ENCODE results near the gene PITPNC1. TPM values are rescaled to one million over a fixed set of nuclear protein-coding genes. Genes with fewer than 3 reads are reported as not detected.

Gene PITPNC1
- polyA plus RNA-seq, 1 donor from 2014 or later: 18.8 TPM

- H3F3A ChIP-seq (ENCODE audit: insufficient read depth, low read length, poor library complexity, severe bottlenecking): no peaks in the 10 kb centered on the region
- H3K9me3 ChIP-seq (ENCODE audit: low read length): no peaks in the 10 kb centered on the region
- H3K4me3 ChIP-seq (ENCODE audit: low read length): no peak overlapping the region
- no peak overlapping the region for H3K27ac ChIP-seq (ENCODE audit: low read length)
- H3K36me3 ChIP-seq (ENCODE audit: insufficient read depth, low read length): no peaks in the 10 kb centered on the region
- TF ChIP-seq REST (IDR thresholded peaks at IDR 0.05; ENCODE audit: borderline replicate concordance) (no peak), EP300 (conservative IDR thresholded peaks at IDR 0.05; ENCODE audit: poor library complexity, severe bottlenecking) (no peak)
- H3K9ac ChIP-seq (ENCODE audit: low read length): no peak overlapping the region
- no peaks in the 10 kb centered on the region for H3K79me2 ChIP-seq (replicated peaks; ENCODE audit: insufficient read depth, low read length)
- no peak overlapping the region for H3K4me2 ChIP-seq (ENCODE audit: low read length)
- no peaks in the 10 kb centered on the region for H3K9me2 ChIP-seq (ENCODE audit: insufficient read depth, low read length)
- no peaks in the 10 kb centered on the region for H4K20me1 ChIP-seq (ENCODE audit: insufficient read depth)
- no peaks in the 10 kb centered on the region for H3K27me3 ChIP-seq (ENCODE audit: insufficient read depth, low read depth, low read length)
- H2AFZ ChIP-seq (ENCODE audit: low read depth, low read length): no peak overlapping the region
Measured at GRCh38 chr17:67638871-67639270, 261.8 kb downstream of the PITPNC1 start.

GRCh38 chr17:67639555-67639954, 262.5 kb downstream of the PITPNC1 start:
- Histone ChIP-seq H4K20me1 (ENCODE audit: insufficient read depth) (no peaks in the 10 kb centered on the region), H3K9me2 (ENCODE audit: insufficient read depth, low read length) (no peaks in the 10 kb centered on the region), H3K79me2 (replicated peaks; ENCODE audit: insufficient read depth, low read length) (no peaks in the 10 kb centered on the region), H3F3A (ENCODE audit: insufficient read depth, low read length, poor library complexity, severe bottlenecking) (no peaks in the 10 kb centered on the region), H3K9me3 (ENCODE audit: low read length) (no peaks in the 10 kb centered on the region), H3K4me2 (ENCODE audit: low read length) (no peak overlapping the region), H3K4me3 (ENCODE audit: low read length) (no peak overlapping the region), H3K9ac (ENCODE audit: low read length) (no peak overlapping the region), H2AFZ (ENCODE audit: low read depth, low read length) (no peak overlapping the region), H3K27ac (ENCODE audit: low read length) (no peak overlapping the region), H3K36me3 (ENCODE audit: insufficient read depth, low read length) (no peaks in the 10 kb centered on the region), H3K27me3 (ENCODE audit: insufficient read depth, low read depth, low read length) (no peaks in the 10 kb centered on the region)
- no peak for TF ChIP-seq POLR2AphosphoS5 (IDR thresholded peaks at IDR 0.05)
- no peak for TF ChIP-seq CTCF (IDR thresholded peaks at IDR 0.05; ENCODE audit: poor library complexity, severe bottlenecking)
- no peak for TF ChIP-seq EZH2 (IDR thresholded peaks at IDR 0.05; ENCODE audit: borderline replicate concordance, insufficient read depth, low read length, poor library complexity, severe bottlenecking)
- no peak for TF ChIP-seq RAD21 (conservative IDR thresholded peaks at IDR 0.05)
- no peak for TF ChIP-seq TAF1 (IDR thresholded peaks at IDR 0.05; ENCODE audit: low read depth)
- TF ChIP-seq REST (IDR thresholded peaks at IDR 0.05; ENCODE audit: borderline replicate concordance): no peak
- no peak for TF ChIP-seq EP300 (conservative IDR thresholded peaks at IDR 0.05; ENCODE audit: poor library complexity, severe bottlenecking)
- TF ChIP-seq MXI1 (conservative IDR thresholded peaks at IDR 0.05; ENCODE audit: poor library complexity, severe bottlenecking): no peak
- no peak for TF ChIP-seq SMC3 (conservative IDR thresholded peaks at IDR 0.05; ENCODE audit: poor library complexity)

All from neural cell (in vitro differentiated cells).